Naive thymus-derived CD4-positive, alpha-beta T cell (primary cell): ENCODE results near the gene SEZ6L. TPM values are rescaled to one million over a fixed set of nuclear protein-coding genes. Genes with fewer than 3 reads are reported as not detected.

Source experiments
- ATAC-seq: fragments of 150-1000 bp; cut with Tn5 transposase; 2 replicates; pipeline ENCODE4 v1.10.0; 2021; ENCODE audit warnings: mild to moderate bottlenecking, moderate library complexity
- CTCF ChIA-PET: fragments of 350-600 bp; sonication (Branson Sonifier 250); formaldehyde crosslinking; loops from one replicate; lab custom pipeline; 2021; ENCODE audit warnings: antibody characterized with exemption; lab: Charles Lee
- POLR2A ChIA-PET: fragments of 350-600 bp; sonication (Branson Sonifier 250); formaldehyde crosslinking; loops from one replicate; lab custom pipeline; 2021; ENCODE audit warnings: antibody characterized with exemption, inconsistent platforms; lab: Charles Lee
- DNase-seq, 9 donors: peaks; one replicate each; pipeline versions ENCODE4 v3.0.0 to v3.0.0-alpha.2; 2020 to 2022; ENCODE audit warnings: mixed read lengths in 1 of 9
- H3K27ac ChIP-seq: one replicate; pipeline ENCODE4 v1.7.0; 2013; ENCODE audit warnings: mild to moderate bottlenecking, low read depth, low read length, moderate library complexity
- H3K27me3 ChIP-seq, 2 donors: one replicate each; pipeline ENCODE4 v1.7.0; 2013; ENCODE audit warnings: low read length in 2 of 2, mild to moderate bottlenecking in 2 of 2, moderate library complexity in 2 of 2; ENCODE audit not compliant: control insufficient read depth in 2 of 2, insufficient read depth in 2 of 2
- H3K36me3 ChIP-seq, 3 experiments: 1 replicate in 2 of 3; 2 replicates in 1 of 3; pipeline ENCODE4 v1.7.0; 2013; ENCODE audit warnings: low read length in 3 of 3, mild to moderate bottlenecking in 3 of 3, moderate library complexity in 1 of 3; ENCODE audit not compliant: insufficient read depth in 3 of 3, control insufficient read depth in 2 of 3
- H3K4me1 ChIP-seq, 2 donors: one replicate each; pipeline ENCODE4 v1.7.0; 2013; ENCODE audit warnings: low read length in 2 of 2, mild to moderate bottlenecking in 2 of 2, moderate library complexity in 1 of 2; ENCODE audit not compliant: control insufficient read depth in 2 of 2, insufficient read depth in 2 of 2
- H3K4me3 ChIP-seq: 2 replicates; pipeline ENCODE4 v1.7.0; 2013; ENCODE audit warnings: mild to moderate bottlenecking, low read length
- H3K9me3 ChIP-seq, 3 experiments: 1 replicate in 2 of 3; 2 replicates in 1 of 3; pipeline ENCODE4 v1.7.0; 2013; ENCODE audit warnings: low read length in 3 of 3; ENCODE audit not compliant: control insufficient read depth in 2 of 3
- H3K27ac Mint-ChIP-seq, 9 donors: one replicate each; pipeline ENCODE4 v1.8.0; 2020 to 2022; ENCODE audit warnings: mixed read lengths in 9 of 9, mild to moderate bottlenecking in 8 of 9, moderate library complexity in 5 of 9, inconsistent platforms in 2 of 9
- H3K27me3 Mint-ChIP-seq, 5 donors: one replicate each; pipeline ENCODE4 v1.8.0; 2021 to 2022; ENCODE audit warnings: mixed read lengths in 5 of 5, mild to moderate bottlenecking in 1 of 5
- H3K36me3 Mint-ChIP-seq, 5 donors: one replicate each; pipeline ENCODE4 v1.8.0; 2020 to 2022; ENCODE audit warnings: mixed read lengths in 5 of 5, mild to moderate bottlenecking in 3 of 5, inconsistent platforms in 1 of 5
- H3K4me1 Mint-ChIP-seq, 7 donors: one replicate each; pipeline ENCODE4 v1.8.0; 2020 to 2022; ENCODE audit warnings: mixed read lengths in 7 of 7, mild to moderate bottlenecking in 3 of 7, inconsistent platforms in 1 of 7
- H3K4me3 Mint-ChIP-seq, 10 donors: one replicate each; pipeline ENCODE4 v1.8.0; 2020 to 2022; ENCODE audit warnings: mild to moderate bottlenecking in 10 of 10, mixed read lengths in 10 of 10, moderate library complexity in 6 of 10, inconsistent platforms in 2 of 10
- H3K9me3 Mint-ChIP-seq, 11 donors: one replicate each; pipeline ENCODE4 v1.8.0; 2020 to 2022; ENCODE audit warnings: mixed read lengths in 11 of 11, mild to moderate bottlenecking in 4 of 11, inconsistent platforms in 1 of 11, moderate library complexity in 1 of 11
- intact Hi-C, 2 donors: fragments of 100-400 bp; cut with micrococcal nuclease; formaldehyde crosslinking; loops; one replicate each; pipeline ENCODE4 v1.15.1; 2023
- polyA plus RNA-seq, 2 donors: library from polyadenylated mRNA; unstranded; fragments of 300-500 nt; fragmentation: Illumina TruSeq; gene quantifications; one replicate each; pipeline ENCODE4 v1.2.3, GENCODE V29; 2021
- total RNA-seq, 6 experiments: library from RNA in 5 of 6; stranded (reverse) in 5 of 6; gene quantifications; 1 replicate in 5 of 6; 2 replicates in 1 of 6; pipeline ENCODE4 v1.2.3 and lab custom pipeline; 2021 to 2026

Gene SEZ6L
- total and polyA plus RNA-seq, 7 experiments from 2014 or later, result 0.16 to 1.4 TPM; not detected in 5

DNA sequence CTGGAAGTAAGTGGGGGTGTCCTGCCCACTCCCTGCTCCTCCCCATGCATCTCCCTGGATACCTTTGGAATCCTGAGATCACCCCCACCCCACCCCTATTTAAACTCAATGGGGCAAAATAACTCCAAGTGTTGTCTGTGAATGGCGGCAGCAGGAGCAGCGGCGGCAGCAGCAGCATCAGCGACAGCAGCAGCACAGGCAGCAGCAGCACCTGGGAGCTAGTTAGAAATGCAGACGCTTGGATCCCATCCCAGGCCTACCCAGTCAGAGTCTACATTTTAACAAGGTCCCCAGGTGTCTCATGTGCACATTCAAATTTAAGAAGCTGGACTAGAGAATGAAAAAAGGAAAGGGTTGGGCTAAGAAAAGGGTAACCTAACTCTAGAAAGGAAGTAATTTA lies 82.6 kb downstream of the SEZ6L start:
- intact Hi-C loops, result no loop called here
- no peak overlapping the region for H3K27ac ChIP-seq
- ChIA-PET CTCF (no interaction called here), POLR2A (no interaction called here)
- no peaks in the 10 kb centered on the region for H3K27me3 ChIP-seq
- ATAC-seq, result no peak
- peaks cover 0 to 4% (median 0%) of the 10 kb centered on the region in 5 donors for H3K36me3 Mint-ChIP-seq
- peaks cover 10 to 46% (median 38%) of the 10 kb centered on the region in 5 donors for H3K27me3 Mint-ChIP-seq
- no peak overlapping the region for H3K4me3 ChIP-seq
- no peak overlapping the region for H3K4me3 Mint-ChIP-seq
- DNase-seq, result no peak
- H3K9me3 Mint-ChIP-seq, result peaks cover 0 to 21% (median 3%) of the 10 kb centered on the region in 11 donors
- no peaks in the 10 kb centered on the region for H3K9me3 ChIP-seq
- no peaks in the 10 kb centered on the region for H3K36me3 ChIP-seq
- H3K27ac Mint-ChIP-seq, result no peak overlapping the region
- H3K4me1 ChIP-seq, result no peaks in the 10 kb centered on the region
- H3K4me1 Mint-ChIP-seq, result peaks cover 0 to 1% (median 0%) of the 10 kb centered on the region in 7 donors

DNA sequence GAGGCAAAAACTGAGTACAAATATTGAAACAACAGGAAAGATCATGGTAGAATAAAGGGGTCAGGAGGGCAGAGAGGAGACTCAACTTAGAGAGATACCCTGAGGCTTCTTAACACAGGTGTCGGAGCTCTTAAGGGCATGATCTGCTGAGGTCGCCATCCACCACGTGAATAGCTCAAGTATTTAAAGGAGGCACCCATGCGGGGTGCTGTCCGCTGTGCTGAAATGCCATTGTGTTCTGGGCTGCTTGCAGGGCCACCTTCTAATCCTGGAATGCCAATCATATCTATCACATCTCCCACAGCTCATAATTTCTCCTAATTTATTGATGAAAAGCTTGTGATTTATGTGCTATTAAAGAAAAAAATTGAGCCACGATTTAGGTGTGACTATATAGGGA lies 90.2 kb downstream of the SEZ6L start:
- H3K4me3 ChIP-seq, result no peak overlapping the region
- Mint-ChIP-seq H3K27ac (no peak overlapping the region), H3K9me3 (peaks cover 0 to 18% (median 0%) of the 10 kb centered on the region in 11 donors), H3K4me1 (no peaks in the 10 kb centered on the region), H3K27me3 (peaks cover 17 to 57% (median 56%) of the 10 kb centered on the region in 5 donors), H3K4me3 (no peak overlapping the region), H3K36me3 (no peaks in the 10 kb centered on the region)
- ChIA-PET POLR2A (no interaction called here), CTCF (no interaction called here)
- H3K36me3 ChIP-seq, result no peaks in the 10 kb centered on the region
- intact Hi-C loops, result no loop called here
- ATAC-seq, result no peak
- H3K27ac ChIP-seq, result no peak overlapping the region
- no peaks in the 10 kb centered on the region for H3K27me3 ChIP-seq
- no peaks in the 10 kb centered on the region for H3K4me1 ChIP-seq
- no peaks in the 10 kb centered on the region for H3K9me3 ChIP-seq
- DNase-seq, result no peak

DNA sequence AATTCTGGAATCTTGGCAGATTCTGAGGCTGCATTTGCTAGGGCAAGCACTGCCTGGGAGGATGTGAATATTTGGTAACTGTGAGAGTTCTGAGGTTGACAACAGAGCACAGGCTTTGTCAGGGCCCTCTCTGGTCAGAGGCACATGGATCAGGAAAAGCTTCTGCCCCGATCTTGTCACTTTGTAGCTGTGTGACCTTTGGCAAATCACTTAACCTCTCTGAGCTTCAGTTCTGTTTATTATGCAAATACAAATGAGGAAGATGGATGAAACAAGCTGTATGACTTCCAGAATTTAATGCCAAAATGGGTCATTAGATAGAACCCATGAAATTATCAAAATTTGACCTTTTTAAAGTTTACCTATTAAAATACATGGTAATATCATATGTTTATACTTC lies 94.9 kb downstream of the SEZ6L start:
- Histone ChIP-seq H3K9me3 (no peaks in the 10 kb centered on the region), H3K4me3 (no peak overlapping the region), H3K27me3 (peaks cover 0 to 2% of the 10 kb centered on the region in 2 donors), H3K4me1 (no peaks in the 10 kb centered on the region), H3K27ac (no peak overlapping the region), H3K36me3 (no peaks in the 10 kb centered on the region)
- Mint-ChIP-seq H3K4me1 (no peaks in the 10 kb centered on the region), H3K36me3 (no peaks in the 10 kb centered on the region), H3K9me3 (peaks cover 0 to 11% (median 0%) of the 10 kb centered on the region in 11 donors), H3K27me3 (peaks cover 11 to 53% (median 40%) of the 10 kb centered on the region in 5 donors), H3K27ac (no peak overlapping the region), H3K4me3 (no peak overlapping the region)
- DNase-seq (no peak), ATAC-seq (no peak)
- intact Hi-C loops, result no loop called here
- ChIA-PET CTCF (interaction anchor here (0.5 kb wide), 1 partner anchor 1064 kb away, joined by 3 read pairs; no protein-coding TSS in a partner anchor), POLR2A (no interaction called here)

DNA sequence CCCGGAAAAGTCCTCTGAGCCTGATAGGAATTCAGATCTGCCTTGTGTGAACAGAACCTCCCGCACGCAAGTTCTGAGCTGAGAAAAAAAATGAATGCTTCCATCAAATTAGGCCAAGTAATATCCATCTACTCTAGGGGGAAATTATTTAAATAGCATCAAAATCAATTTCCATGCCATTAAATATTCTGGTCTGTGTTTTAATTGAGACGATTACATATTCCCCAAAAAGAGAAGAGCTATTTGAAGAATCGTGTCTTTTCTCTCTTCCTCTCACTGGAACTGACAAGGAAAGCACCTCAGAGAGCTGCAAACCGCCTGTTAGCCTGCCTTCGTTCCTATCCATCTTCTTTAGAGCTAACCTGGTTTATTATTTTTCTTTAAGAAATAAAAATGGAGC lies 96.0 kb downstream of the SEZ6L start:
- no peaks in the 10 kb centered on the region for H3K4me1 ChIP-seq
- DNase-seq (no peak), ATAC-seq (no peak)
- H3K4me1 Mint-ChIP-seq, result no peaks in the 10 kb centered on the region
- H3K9me3 Mint-ChIP-seq, result peaks cover 0 to 9% (median 0%) of the 10 kb centered on the region in 11 donors
- no peak overlapping the region for H3K4me3 ChIP-seq
- H3K36me3 Mint-ChIP-seq, result no peaks in the 10 kb centered on the region
- H3K36me3 ChIP-seq, result no peaks in the 10 kb centered on the region
- H3K27ac Mint-ChIP-seq, result no peak overlapping the region
- peaks cover 0 to 2% of the 10 kb centered on the region in 2 donors for H3K27me3 ChIP-seq
- ChIA-PET POLR2A (no interaction called here), CTCF (no interaction called here)
- no peak overlapping the region for H3K27ac ChIP-seq
- no peaks in the 10 kb centered on the region for H3K9me3 ChIP-seq
- intact Hi-C loops, result no loop called here
- H3K4me3 Mint-ChIP-seq, result no peak overlapping the region
- peaks cover 11 to 51% (median 38%) of the 10 kb centered on the region in 5 donors for H3K27me3 Mint-ChIP-seq

DNA sequence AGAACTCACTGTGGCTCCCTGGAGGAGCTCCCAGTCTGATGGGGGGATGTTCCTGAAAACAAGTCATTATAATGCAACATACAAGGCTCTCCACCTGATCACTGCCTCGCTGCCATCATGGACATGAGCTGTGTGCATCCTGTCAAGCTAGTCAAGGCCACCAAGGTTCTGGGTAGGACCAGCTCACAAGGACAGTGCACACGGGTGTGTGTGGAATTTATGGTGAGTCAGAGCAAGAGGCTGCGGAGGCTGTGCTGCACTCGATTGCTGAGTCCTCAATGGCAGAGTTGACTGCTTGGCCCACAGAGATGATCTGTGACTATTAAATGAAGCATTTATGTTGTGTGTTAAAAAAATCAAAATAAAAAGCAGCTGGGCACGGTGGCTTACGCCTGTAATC lies 96.6 kb downstream of the SEZ6L start:
- Mint-ChIP-seq H3K36me3 (no peaks in the 10 kb centered on the region), H3K27me3 (peaks cover 11 to 45% (median 38%) of the 10 kb centered on the region in 5 donors)
- CTCF ChIA-PET, result no interaction called here

DNA sequence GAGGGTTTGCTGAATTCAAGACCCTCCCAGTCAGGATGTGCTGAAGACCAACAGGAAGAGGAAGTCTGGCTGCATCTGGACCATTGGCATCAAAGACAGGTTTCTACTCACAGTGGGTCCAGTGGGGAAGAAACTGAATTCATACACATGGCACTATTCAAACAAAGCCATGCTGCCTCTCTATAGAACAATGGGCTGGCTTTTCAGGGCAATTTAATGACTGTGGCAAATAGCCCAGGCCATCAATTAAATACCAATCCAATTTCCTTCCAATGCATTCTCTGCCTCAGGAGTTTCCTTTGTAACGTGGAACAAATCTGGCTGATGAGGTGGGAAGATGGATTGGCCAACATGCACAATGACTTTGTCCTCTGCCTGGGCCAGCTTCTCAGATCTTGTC lies 98.6 kb downstream of the SEZ6L start:
- Mint-ChIP-seq H3K27me3 (peaks cover 4 to 40% (median 31%) of the 10 kb centered on the region in 5 donors), H3K9me3 (peaks cover 0 to 2% (median 0%) of the 10 kb centered on the region in 11 donors), H3K36me3 (no peaks in the 10 kb centered on the region), H3K4me1 (no peaks in the 10 kb centered on the region), H3K4me3 (no peak overlapping the region), H3K27ac (no peak overlapping the region)
- Histone ChIP-seq H3K27me3 (peaks cover 0 to 2% of the 10 kb centered on the region in 2 donors), H3K4me1 (no peaks in the 10 kb centered on the region), H3K4me3 (no peak overlapping the region), H3K36me3 (no peaks in the 10 kb centered on the region), H3K27ac (no peak overlapping the region), H3K9me3 (no peaks in the 10 kb centered on the region)
- intact Hi-C loops, result no loop called here
- no peak for DNase-seq
- no peak for ATAC-seq
- ChIA-PET CTCF (interaction anchor here (0.6 kb wide), 1 partner anchor 64 kb away, joined by 3 read pairs; no protein-coding TSS in a partner anchor), POLR2A (no interaction called here)

More for the DNA sequence above, 96.6 kb downstream of the SEZ6L start:
- no peak for DNase-seq
- no peak overlapping the region for H3K4me3 Mint-ChIP-seq
- ATAC-seq, result no peak
- Histone ChIP-seq H3K4me1 (no peaks in the 10 kb centered on the region), H3K4me3 (no peak overlapping the region), H3K9me3 (no peaks in the 10 kb centered on the region), H3K27ac (no peak overlapping the region), H3K36me3 (no peaks in the 10 kb centered on the region), H3K27me3 (peaks cover 0 to 2% of the 10 kb centered on the region in 2 donors)
- intact Hi-C loops, result no loop called here
- H3K4me1 Mint-ChIP-seq, result no peaks in the 10 kb centered on the region
- no peak overlapping the region for H3K27ac Mint-ChIP-seq
- POLR2A ChIA-PET, result no interaction called here
- peaks cover 0 to 8% (median 0%) of the 10 kb centered on the region in 11 donors for H3K9me3 Mint-ChIP-seq

DNA sequence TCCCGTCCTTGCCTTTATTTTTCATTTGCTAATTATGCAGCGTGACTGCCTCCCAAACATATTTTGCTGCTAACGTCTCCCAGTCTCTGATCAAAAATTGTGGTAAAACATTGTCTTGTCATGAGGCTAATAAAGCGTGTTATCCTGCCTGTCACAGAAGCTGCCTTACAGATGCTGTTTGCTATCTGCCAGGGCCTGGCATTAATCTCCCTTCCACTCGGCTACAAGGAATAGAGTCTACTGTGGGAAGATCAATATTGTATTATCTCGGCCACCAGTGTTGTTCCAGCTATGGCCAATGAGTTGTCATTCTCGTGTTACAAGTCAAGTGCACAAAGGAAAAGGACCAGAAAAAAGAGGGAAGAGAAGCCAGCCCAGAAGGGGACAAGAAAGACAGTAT lies 100.3 kb downstream of the SEZ6L start:
- ATAC-seq, result no peak
- no peaks in the 10 kb centered on the region for H3K4me1 Mint-ChIP-seq
- Histone ChIP-seq H3K4me1 (no peaks in the 10 kb centered on the region), H3K27ac (no peak overlapping the region), H3K36me3 (no peaks in the 10 kb centered on the region), H3K27me3 (peaks cover 0 to 2% of the 10 kb centered on the region in 2 donors), H3K9me3 (no peaks in the 10 kb centered on the region), H3K4me3 (no peak overlapping the region)
- intact Hi-C loops, result no loop called here
- peaks cover 0 to 37% (median 22%) of the 10 kb centered on the region in 5 donors for H3K27me3 Mint-ChIP-seq
- H3K9me3 Mint-ChIP-seq, result peaks cover 0 to 2% (median 0%) of the 10 kb centered on the region in 11 donors
- ChIA-PET POLR2A (no interaction called here), CTCF (no interaction called here)
- DNase-seq, result no peak
- no peak overlapping the region for H3K27ac Mint-ChIP-seq
- no peak overlapping the region for H3K4me3 Mint-ChIP-seq
- no peaks in the 10 kb centered on the region for H3K36me3 Mint-ChIP-seq
